GM10266 (cell line): ENCODE measurements around the gene TFIP11.

Experiments
- DNase-seq: peaks from one replicate; pipeline ENCODE4 v3.0.0; 2012; ENCODE audit errors: extremely low spot score
- CTCF ChIP-seq: IDR thresholded peaks from 2 replicates; pipeline ENCODE4 v1.5.1; 2012; ENCODE audit warnings: mild to moderate bottlenecking, low read depth; ENCODE audit not compliant: control insufficient read depth, insufficient read depth; ENCODE audit errors: missing control alignments

TFIP11 gene

GRCh38 chr22:26483043-26483438, 29.2 kb downstream of the TFIP11 start:
- no peak for DNase-seq
- TF ChIP-seq CTCF = no peak

GRCh38 chr22:26482161-26482560, 30.1 kb downstream of the TFIP11 start:
- TF ChIP-seq CTCF = no peak
- no peak for DNase-seq

- TF ChIP-seq CTCF = no peak
- no peak for DNase-seq
These were observed 30.6 kb downstream of the TFIP11 start for GRCh38 chr22:26481694-26482093.

GRCh38 chr22:26481112-26481693, 31.1 kb downstream of the TFIP11 start:
- TF ChIP-seq CTCF = no peak
- no peak for DNase-seq

GRCh38 chr22:26480611-26480932, 31.7 kb downstream of the TFIP11 start:
- no peak for DNase-seq

GRCh38 chr22:26479792-26480610, 32.3 kb downstream of the TFIP11 start:
- no peak for DNase-seq

More at GRCh38 chr22:26480611-26480932, 31.7 kb downstream of the TFIP11 start:
- TF ChIP-seq CTCF = no peak

More at GRCh38 chr22:26479792-26480610, 32.3 kb downstream of the TFIP11 start:
- no peak for TF ChIP-seq CTCF
